K562 (cell line): ENCODE results near the gene LTBP2. TPM values are rescaled to one million over a fixed set of nuclear protein-coding genes. Genes with fewer than 3 reads are reported as not detected.

Experiments
- ATAC-seq: fragments of 200-7000 bp; cut with Tn5 transposase; 3 replicates; pipeline ENCODE4 v1.9.1; 2020; ENCODE audit warnings: moderate library complexity
- BruUV-seq: library from RNA; stranded (reverse); fragments of 400-500 nt; replicated peaks from 2 replicates; lab custom pipeline; 2021; lab: Mats Ljungman, UMichigan
- CTCF ChIA-PET: fragments of 300-600 bp; formaldehyde crosslinking; extraction: SDS; loops from one replicate; lab custom pipeline; 2021; ENCODE audit warnings: low intra/inter-chr PET ratio; lab: Yijun Ruan, JAX
- POLR2A ChIA-PET: fragments of 300-600, 350-650 bp; sonication (Branson Sonifier 250); formaldehyde crosslinking; extraction: SDS; loops from one replicate; lab custom pipeline; 2021; ENCODE audit warnings: antibody characterized with exemption, inconsistent platforms; lab: Yijun Ruan, JAX
- DNase-seq, 4 experiments: peaks; one replicate each; pipeline versions ENCODE4 v3.0.0 to v3.0.0-alpha.2; 2011 to 2018; ENCODE audit warnings: low spot score in 3 of 4, mixed read lengths in 3 of 4; ENCODE audit errors: extremely low read depth in 1 of 4
- FAIRE-seq: peaks from 2 replicates; lab custom pipeline; 2011; peaks lifted over from hg19 to GRCh38; lab: Jason Lieb, UNC
- H2AFZ ChIP-seq: 2 replicates; pipeline ENCODE4 v1.6.0; 2011; ENCODE audit warnings: low read depth, low read length, control low read depth, inconsistent platforms
- H3K27ac ChIP-seq: fragments of 200-600 bp; 3 replicates; pipeline ENCODE4 v1.8.0; 2011; ENCODE audit warnings: low read depth, mild to moderate bottlenecking, control low read depth, inconsistent platforms, low read length, moderate library complexity, mixed read lengths; ENCODE audit errors: extremely low read depth
- H3K27me3 ChIP-seq, 2 experiments: fragments of 300-600 bp in 1 of 2; 2 replicates in 1 of 2; 3 replicates in 1 of 2; pipeline versions ENCODE4 v1.6.0 to v1.8.0; 2011; ENCODE audit warnings: inconsistent platforms in 2 of 2, low read length in 2 of 2, mild to moderate bottlenecking in 1 of 2, mixed read lengths in 1 of 2, moderate library complexity in 1 of 2; ENCODE audit not compliant: control insufficient read depth in 2 of 2, insufficient read depth in 2 of 2
- H3K36me3 ChIP-seq: fragments of 300-600 bp; 3 replicates; pipeline ENCODE4 v1.8.0; 2011; ENCODE audit warnings: mild to moderate bottlenecking, low read length, inconsistent platforms; ENCODE audit not compliant: control insufficient read depth, insufficient read depth
- H3K4me1 ChIP-seq, 2 experiments: fragments of 200-600 bp in 1 of 2; replicated peaks in 1 of 2; 2 replicates in 1 of 2; 3 replicates in 1 of 2; pipeline versions ENCODE4 v1.5.1 to v1.8.0; 2011; ENCODE audit warnings: inconsistent platforms in 2 of 2, low read length in 2 of 2, mild to moderate bottlenecking in 1 of 2, mixed read lengths in 1 of 2, moderate library complexity in 1 of 2; ENCODE audit not compliant: control insufficient read depth in 2 of 2, insufficient read depth in 2 of 2
- H3K4me2 ChIP-seq: 2 replicates; pipeline ENCODE4 v1.6.1; 2011; ENCODE audit warnings: low read length, control low read depth, inconsistent platforms, mixed read lengths; ENCODE audit not compliant: insufficient read depth
- H3K4me3 ChIP-seq: fragments of 200-600 bp; sonication (generic), shearing (Covaris generic); 2 replicates; pipeline ENCODE4 v1.5.1; 2016; ENCODE audit warnings: control low read depth, inconsistent platforms
- H3K79me2 ChIP-seq: fragments of 200-600 bp; 3 replicates; pipeline ENCODE4 v1.8.0; 2011; ENCODE audit warnings: low read length, inconsistent platforms; ENCODE audit not compliant: control insufficient read depth, insufficient read depth
- H3K9ac ChIP-seq, 2 experiments: 2 replicates each; pipeline versions ENCODE4 v1.6.0 to v1.6.1; 2011; ENCODE audit warnings: low read depth in 2 of 2, low read length in 2 of 2, control low read depth in 1 of 2, inconsistent platforms in 1 of 2, mild to moderate bottlenecking in 1 of 2, mixed read lengths in 1 of 2; ENCODE audit not compliant: insufficient read depth in 1 of 2
- H3K9me1 ChIP-seq: one replicate; pipeline ENCODE4 v1.6.0; 2011; ENCODE audit warnings: inconsistent platforms, mild to moderate bottlenecking, low read length, moderate library complexity; ENCODE audit not compliant: control insufficient read depth, insufficient read depth
- H3K9me3 ChIP-seq: replicated peaks from 2 replicates; pipeline ENCODE4 v1.5.1; 2011; ENCODE audit warnings: low read depth, low read length, inconsistent platforms; ENCODE audit not compliant: control insufficient read depth, insufficient read depth
- H4K20me1 ChIP-seq: replicated peaks from 2 replicates; pipeline ENCODE4 v1.6.1; 2011; ENCODE audit warnings: low read length, inconsistent platforms, mixed read lengths; ENCODE audit not compliant: control insufficient read depth, insufficient read depth
- CEBPG ChIP-seq, 3 experiments: fragments of 200-800 bp in 1 of 3; sonication (Bioruptor generic) in 1 of 3; sonication (generic) in 1 of 3; formaldehyde crosslinking in 1 of 3; IDR thresholded peaks in 2 of 3; conservative IDR thresholded peaks in 1 of 3; 2 replicates each; pipeline versions ENCODE4 v1.6.1 to v1.8.0; 2016 to 2022; ENCODE audit warnings: missing compliant biosample characterization in 2 of 3, missing genetic modification characterization in 2 of 3, mild to moderate bottlenecking in 1 of 3, missing genetic modification reagents in 1 of 3
- HOMEZ ChIP-seq: fragments of 250-450 bp; sonication (Bioruptor Pico); IDR thresholded peaks from 2 replicates; pipeline ENCODE4 v1.4.0; 2020; ENCODE audit warnings: mild to moderate bottlenecking, moderate library complexity
- PBX2 ChIP-seq, 2 experiments: IDR thresholded peaks in 1 of 2; conservative IDR thresholded peaks in 1 of 2; 2 replicates each; pipeline ENCODE4 v1.6.1; 2016; ENCODE audit warnings: low read depth in 2 of 2, mild to moderate bottlenecking in 1 of 2, missing compliant biosample characterization in 1 of 2, missing genetic modification characterization in 1 of 2, moderate library complexity in 1 of 2
- WGBS: fragments of 100-300 bp; shearing (Covaris generic); methylation state at CpG from one replicate; pipeline ENCODE4 v1.1.6; 2016; ENCODE audit warnings: low coverage, mixed read lengths; ENCODE audit not compliant: insufficient coverage; ENCODE audit errors: missing lambda C conversion rate; 5-methylcytosine and 5-hydroxymethylcytosine counted together
- in situ Hi-C: fragments of 300-500 bp; cut with MboI; formaldehyde crosslinking; loops from 4 replicates; pipeline ENCODE4 v1.15.0; 2018; ENCODE audit warnings: inconsistent platforms, mixed read lengths
- intact Hi-C: fragments of 100-400 bp; cut with micrococcal nuclease; formaldehyde crosslinking; loops from 2 replicates; pipeline ENCODE4 v1.14.2; 2022
- polyA plus RNA-seq, 8 experiments: library from polyadenylated mRNA; depleted of rRNA in 4 of 8; stranded (reverse) in 5 of 8; unstranded in 3 of 8; fragments of >200 nt; fragmentation: Nextera tagmentation in 2 of 8; fragmentation: Illumina TruSeq in 1 of 8; extraction: Ambion mirVana in 2 of 8; extraction: Trizol in 1 of 8; gene quantifications; 2 replicates each; pipeline versions ENCODE4 v1.2.1 to v1.2.3, GENCODE V29; 2011 to 2014; ENCODE audit warnings: inconsistent platforms in 1 of 8, missing spikeins in 1 of 8
- total RNA-seq, 7 experiments: library from RNA; depleted of rRNA in 6 of 7; stranded (reverse); fragments of >200 nt in 6 of 7; fragmentation: Illumina TruSeq in 2 of 7; extraction: Trizol in 2 of 7; gene quantifications; 2 replicates each; pipeline versions ENCODE4 v1.2.1 to v1.2.3, GENCODE V29; 2011 to 2021; ENCODE audit warnings: low replicate concordance in 1 of 7

The LTBP2 gene
- total and polyA plus RNA-seq, 9 of the 15 experiments (the other 6 are each of a cell fraction or from before 2014, with no cell fraction given) = under 0.01 to 0.18 (median 0.03) TPM; not detected in 3

DNA sequence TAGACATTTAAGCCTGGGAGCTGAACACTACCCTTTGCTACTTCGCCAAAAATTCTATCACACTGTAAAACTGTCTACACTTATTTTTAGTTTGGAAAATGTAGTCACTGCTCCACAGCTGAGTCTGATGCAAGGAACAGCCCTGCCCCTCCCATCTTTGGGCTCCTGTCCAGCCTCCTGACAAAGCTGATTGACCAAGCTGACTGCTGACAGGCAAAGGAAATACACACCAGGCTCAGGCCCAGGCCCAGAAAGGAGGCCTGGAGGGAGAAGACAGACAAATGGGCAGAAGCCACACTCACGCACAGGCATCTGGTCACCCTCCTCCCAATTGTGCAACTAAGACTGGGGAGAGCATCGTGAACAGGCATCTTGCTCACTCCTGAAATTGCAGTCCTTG is 63.2 kb downstream of the LTBP2 start:
- TF ChIP-seq HOMEZ (CRISPR knock-in tag) (no peak), CEBPG (CRISPR knock-in tag; IDR thresholded peaks at IDR 0.05) (no peak), CEBPG (tag; conservative IDR thresholded peaks at IDR 0.05 in 1 of 2, IDR thresholded peaks at IDR 0.05 in 1 of 2) (peak in 1 of 2 experiments; percentile 30; a peak in 1 of 4 replicates), PBX2 (CRISPR knock-in tag; IDR thresholded peaks at IDR 0.05; ENCODE audit: low read depth) (no peak), PBX2 (tag; conservative IDR thresholded peaks at IDR 0.05; ENCODE audit: low read depth) (peak; percentile 53; the same call in 1 of the 2 replicates)
- in situ Hi-C loops (no loop called here), intact Hi-C loops (no loop called here)
- H3K9ac ChIP-seq = no peak overlapping the region
- ATAC-seq (no peak), DNase-seq (no peak), FAIRE-seq (no peak)
- peaks cover 9 to 36% of the 10 kb centered on the region in 2 experiments; a peak in 3 of 5 replicates for H3K27me3 ChIP-seq
- H3K4me1 ChIP-seq = no peaks in the 10 kb centered on the region
- no peak overlapping the region for H3K4me3 ChIP-seq
- POLR2A ChIA-PET = no interaction called here
- H3K36me3 ChIP-seq = no peaks in the 10 kb centered on the region
- WGBS = 3% methylated on average over 3 of the region's 3 CpGs
- H3K79me2 ChIP-seq = no peaks in the 10 kb centered on the region
- no peaks in the 10 kb centered on the region for H3K9me3 ChIP-seq
- no peak overlapping the region for H3K27ac ChIP-seq
- H3K9me1 ChIP-seq = no peaks in the 10 kb centered on the region
- CTCF ChIA-PET = no interaction called here
- no peak overlapping the region for H3K4me2 ChIP-seq
- no TSS peak for BruUV-seq
- H2AFZ ChIP-seq = no peak overlapping the region
- no peaks in the 10 kb centered on the region; the same call in 1 of the 2 replicates for H4K20me1 ChIP-seq
